WTC11 (cell line): ENCODE results near the gene CHERP. TPM values are rescaled to one million over a fixed set of nuclear protein-coding genes. Genes with fewer than 3 reads are reported as not detected.

Experiments used
- ATAC-seq: fragments of 200-7000 bp; cut with Tn5 transposase; 2 replicates; pipeline ENCODE4 v1.10.0; 2021; ENCODE audit warnings: mild to moderate bottlenecking, moderate library complexity
- CTCF ChIA-PET: fragments of 300-600 bp; sonication (Branson Sonifier 250); formaldehyde crosslinking; loops from one replicate; lab custom pipeline; 2021; ENCODE audit warnings: antibody characterized with exemption; lab: Charles Lee
- POLR2A ChIA-PET: fragments of 350-600 bp; sonication (Branson Sonifier 250); formaldehyde crosslinking; loops from one replicate; lab custom pipeline; 2021; ENCODE audit warnings: antibody characterized with exemption; lab: Charles Lee
- DNase-seq: peaks from one replicate; pipeline ENCODE4 v3.0.0; 2021; ENCODE audit warnings: low spot score
- H3K27ac Mint-ChIP-seq: 2 replicates; pipeline ENCODE4 v1.8.0; 2021; ENCODE audit warnings: mixed read lengths
- H3K27me3 Mint-ChIP-seq: 2 replicates; pipeline ENCODE4 v1.8.0; 2021; ENCODE audit warnings: low read depth, mild to moderate bottlenecking, moderate library complexity, mixed read lengths
- H3K36me3 Mint-ChIP-seq: 2 replicates; pipeline ENCODE4 v1.8.0; 2021; ENCODE audit warnings: mixed read lengths
- H3K4me1 Mint-ChIP-seq: 2 replicates; pipeline ENCODE4 v1.8.0; 2022; ENCODE audit warnings: mixed read lengths
- H3K4me3 Mint-ChIP-seq: 2 replicates; pipeline ENCODE4 v1.8.0; 2021; ENCODE audit warnings: mild to moderate bottlenecking, moderate library complexity, mixed read lengths
- H3K9me3 Mint-ChIP-seq: 2 replicates; pipeline ENCODE4 v1.8.0; 2021; ENCODE audit warnings: mixed read lengths
- ELF4 ChIP-seq: sonication (generic); formaldehyde crosslinking; IDR thresholded peaks from 2 replicates; pipeline ENCODE4 v1.8.1; 2022; ENCODE audit warnings: low read depth, mild to moderate bottlenecking, moderate library complexity, missing genetic modification reagents
- FOXJ3 ChIP-seq: sonication (generic); formaldehyde crosslinking; IDR thresholded peaks from 2 replicates; pipeline ENCODE4 v1.9.0; 2021; ENCODE audit warnings: missing genetic modification reagents, mild to moderate bottlenecking, borderline replicate concordance
- FOXP4 ChIP-seq: sonication (generic); formaldehyde crosslinking; IDR thresholded peaks from 2 replicates; pipeline ENCODE4 v1.8.0; 2022; ENCODE audit warnings: mild to moderate bottlenecking, missing genetic modification reagents
- GTF2I ChIP-seq: fragments of 250-450 bp; sonication (Bioruptor Pico); conservative IDR thresholded peaks from 2 replicates; pipeline ENCODE4 v1.4.0; 2021; ENCODE audit warnings: mild to moderate bottlenecking
- HMGA2 ChIP-seq: fragments of 250-450 bp; sonication (Bioruptor Pico); IDR thresholded peaks from 2 replicates; pipeline ENCODE4 v1.4.0; 2021; ENCODE audit warnings: mild to moderate bottlenecking, moderate library complexity
- HMGXB4 ChIP-seq: sonication (generic); formaldehyde crosslinking; IDR thresholded peaks from 2 replicates; pipeline ENCODE4 v1.8.1; 2023; ENCODE audit warnings: mild to moderate bottlenecking, moderate library complexity, missing genetic modification reagents
- MXD4 ChIP-seq: fragments of 250-450 bp; sonication (Bioruptor Pico); IDR thresholded peaks from 2 replicates; pipeline ENCODE4 v1.8.0; 2021; ENCODE audit warnings: mild to moderate bottlenecking, moderate library complexity, borderline replicate concordance
- NFATC4 ChIP-seq: fragments of 250-450 bp; sonication (Bioruptor Pico); IDR thresholded peaks from 2 replicates; pipeline ENCODE4 v1.9.0; 2021; ENCODE audit warnings: mild to moderate bottlenecking
- NFYB ChIP-seq: sonication (generic); formaldehyde crosslinking; conservative IDR thresholded peaks from 2 replicates; pipeline ENCODE4 v1.8.0; 2022; ENCODE audit warnings: low read depth, missing genetic modification reagents
- RORB ChIP-seq: fragments of 250-450 bp; sonication (Bioruptor Pico); IDR thresholded peaks from 2 replicates; pipeline ENCODE4 v1.9.0; 2021; ENCODE audit warnings: mild to moderate bottlenecking
- SOX15 ChIP-seq: fragments of 250-450 bp; sonication (Bioruptor Pico); IDR thresholded peaks from 2 replicates; pipeline ENCODE4 v1.9.0; 2021; ENCODE audit warnings: mild to moderate bottlenecking
- TCF7 ChIP-seq: sonication (generic); formaldehyde crosslinking; IDR thresholded peaks from 2 replicates; pipeline ENCODE4 v1.8.0; 2022; ENCODE audit warnings: mild to moderate bottlenecking, low read depth, missing genetic modification reagents, moderate library complexity
- TEAD4 ChIP-seq: sonication (generic); formaldehyde crosslinking; IDR thresholded peaks from 2 replicates; pipeline ENCODE4 v1.8.0; 2022; ENCODE audit warnings: mild to moderate bottlenecking, missing genetic modification reagents
- TP53 ChIP-seq: sonication (generic); formaldehyde crosslinking; IDR thresholded peaks from 2 replicates; pipeline ENCODE4 v1.8.1; 2023; ENCODE audit warnings: mild to moderate bottlenecking, missing genetic modification reagents
- ZNF121 ChIP-seq: sonication (generic); formaldehyde crosslinking; IDR thresholded peaks from 2 replicates; pipeline ENCODE4 v1.8.0; 2023; ENCODE audit warnings: missing genetic modification reagents
- ZNF138 ChIP-seq: sonication (generic); formaldehyde crosslinking; conservative IDR thresholded peaks from 2 replicates; pipeline ENCODE4 v1.8.1; 2022; ENCODE audit warnings: mild to moderate bottlenecking, moderate library complexity, missing genetic modification reagents
- ZNF512 ChIP-seq: sonication (generic); formaldehyde crosslinking; IDR thresholded peaks from 2 replicates; pipeline ENCODE4 v1.8.1; 2022; ENCODE audit warnings: missing genetic modification reagents, borderline replicate concordance
- total RNA-seq: library from RNA; stranded (reverse); gene quantifications from 3 replicates; pipeline ENCODE4 v1.2.3, GENCODE V29; 2021
- TF ChIP-seq, protein P1 (sequence below): fragments of 250-450 bp; sonication (Bioruptor Pico); IDR thresholded peaks from 2 replicates; pipeline ENCODE4 v1.8.0; 2021; ENCODE audit warnings: mild to moderate bottlenecking
- TF ChIP-seq, protein P2 (sequence below): sonication (generic); formaldehyde crosslinking; IDR thresholded peaks from 2 replicates; pipeline ENCODE4 v1.8.1; 2023; ENCODE audit warnings: mild to moderate bottlenecking, missing genetic modification reagents, moderate library complexity
- TF ChIP-seq, protein P3 (sequence below): sonication (generic); formaldehyde crosslinking; IDR thresholded peaks from 2 replicates; pipeline ENCODE4 v1.8.0; 2022; ENCODE audit warnings: missing genetic modification reagents

CHERP gene
- total RNA-seq, 1 experiment from 2014 or later = 98.7 TPM

DNA sequence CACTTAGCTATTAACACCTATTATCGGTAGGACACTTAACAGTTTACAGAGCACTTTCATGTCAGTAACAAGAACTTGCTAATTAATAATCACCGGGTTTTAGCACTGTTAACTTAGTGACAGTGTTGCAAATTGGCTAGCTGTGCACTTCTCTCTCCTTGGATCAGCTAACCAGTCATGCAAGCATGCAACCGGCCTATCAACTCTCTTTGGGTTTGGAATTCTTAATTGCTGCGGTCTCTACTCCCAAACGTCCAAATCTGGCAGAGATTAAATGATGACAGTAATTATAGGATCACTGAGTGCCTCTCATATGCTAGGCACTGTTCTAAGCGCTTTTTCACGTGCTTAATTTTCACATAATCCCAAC is 71.7 kb downstream of the CHERP start:
- H3K4me1 Mint-ChIP-seq = peaks cover 25% of the 10 kb centered on the region
- TF ChIP-seq NFATC4 (CRISPR knock-in tag) (no peak), TEAD4 (CRISPR knock-in tag) (no peak), FOXP4 (CRISPR knock-in tag) (no peak), MXD4 (CRISPR knock-in tag) (no peak), HMGA2 (CRISPR knock-in tag) (no peak), RORB (CRISPR knock-in tag) (no peak), SOX15 (CRISPR knock-in tag) (no peak), TCF7 (CRISPR knock-in tag) (no peak), NFYB (CRISPR knock-in tag) (no peak), ZNF121 (CRISPR knock-in tag) (no peak), ZNF512 (no peak), HMGXB4 (CRISPR knock-in tag) (no peak), GTF2I (CRISPR knock-in tag) (no peak), ZNF138 (CRISPR knock-in tag) (no peak), FOXJ3 (no peak), ELF4 (CRISPR knock-in tag) (no peak), TP53 (no peak)
- TF ChIP-seq, protein P1, sequence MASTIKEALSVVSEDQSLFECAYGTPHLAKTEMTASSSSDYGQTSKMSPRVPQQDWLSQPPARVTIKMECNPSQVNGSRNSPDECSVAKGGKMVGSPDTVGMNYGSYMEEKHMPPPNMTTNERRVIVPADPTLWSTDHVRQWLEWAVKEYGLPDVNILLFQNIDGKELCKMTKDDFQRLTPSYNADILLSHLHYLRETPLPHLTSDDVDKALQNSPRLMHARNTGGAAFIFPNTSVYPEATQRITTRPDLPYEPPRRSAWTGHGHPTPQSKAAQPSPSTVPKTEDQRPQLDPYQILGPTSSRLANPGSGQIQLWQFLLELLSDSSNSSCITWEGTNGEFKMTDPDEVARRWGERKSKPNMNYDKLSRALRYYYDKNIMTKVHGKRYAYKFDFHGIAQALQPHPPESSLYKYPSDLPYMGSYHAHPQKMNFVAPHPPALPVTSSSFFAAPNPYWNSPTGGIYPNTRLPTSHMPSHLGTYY (CRISPR knock-in tag) = no peak
- TF ChIP-seq, protein P2, sequence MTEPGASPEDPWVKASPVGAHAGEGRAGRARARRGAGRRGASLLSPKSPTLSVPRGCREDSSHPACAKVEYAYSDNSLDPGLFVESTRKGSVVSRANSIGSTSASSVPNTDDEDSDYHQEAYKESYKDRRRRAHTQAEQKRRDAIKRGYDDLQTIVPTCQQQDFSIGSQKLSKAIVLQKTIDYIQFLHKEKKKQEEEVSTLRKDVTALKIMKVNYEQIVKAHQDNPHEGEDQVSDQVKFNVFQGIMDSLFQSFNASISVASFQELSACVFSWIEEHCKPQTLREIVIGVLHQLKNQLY (CRISPR knock-in tag) = no peak
- TF ChIP-seq, protein P3, sequence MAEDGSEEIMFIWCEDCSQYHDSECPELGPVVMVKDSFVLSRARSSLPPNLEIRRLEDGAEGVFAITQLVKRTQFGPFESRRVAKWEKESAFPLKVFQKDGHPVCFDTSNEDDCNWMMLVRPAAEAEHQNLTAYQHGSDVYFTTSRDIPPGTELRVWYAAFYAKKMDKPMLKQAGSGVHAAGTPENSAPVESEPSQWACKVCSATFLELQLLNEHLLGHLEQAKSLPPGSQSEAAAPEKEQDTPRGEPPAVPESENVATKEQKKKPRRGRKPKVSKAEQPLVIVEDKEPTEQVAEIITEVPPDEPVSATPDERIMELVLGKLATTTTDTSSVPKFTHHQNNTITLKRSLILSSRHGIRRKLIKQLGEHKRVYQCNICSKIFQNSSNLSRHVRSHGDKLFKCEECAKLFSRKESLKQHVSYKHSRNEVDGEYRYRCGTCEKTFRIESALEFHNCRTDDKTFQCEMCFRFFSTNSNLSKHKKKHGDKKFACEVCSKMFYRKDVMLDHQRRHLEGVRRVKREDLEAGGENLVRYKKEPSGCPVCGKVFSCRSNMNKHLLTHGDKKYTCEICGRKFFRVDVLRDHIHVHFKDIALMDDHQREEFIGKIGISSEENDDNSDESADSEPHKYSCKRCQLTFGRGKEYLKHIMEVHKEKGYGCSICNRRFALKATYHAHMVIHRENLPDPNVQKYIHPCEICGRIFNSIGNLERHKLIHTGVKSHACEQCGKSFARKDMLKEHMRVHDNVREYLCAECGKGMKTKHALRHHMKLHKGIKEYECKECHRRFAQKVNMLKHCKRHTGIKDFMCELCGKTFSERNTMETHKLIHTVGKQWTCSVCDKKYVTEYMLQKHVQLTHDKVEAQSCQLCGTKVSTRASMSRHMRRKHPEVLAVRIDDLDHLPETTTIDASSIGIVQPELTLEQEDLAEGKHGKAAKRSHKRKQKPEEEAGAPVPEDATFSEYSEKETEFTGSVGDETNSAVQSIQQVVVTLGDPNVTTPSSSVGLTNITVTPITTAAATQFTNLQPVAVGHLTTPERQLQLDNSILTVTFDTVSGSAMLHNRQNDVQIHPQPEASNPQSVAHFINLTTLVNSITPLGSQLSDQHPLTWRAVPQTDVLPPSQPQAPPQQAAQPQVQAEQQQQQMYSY (CRISPR knock-in tag) = no peak
- peaks cover 10% of the 10 kb centered on the region; the same call in 1 of the 2 replicates for H3K27me3 Mint-ChIP-seq
- peak overlapping the region; percentile 90 for H3K4me3 Mint-ChIP-seq
- H3K27ac Mint-ChIP-seq = peak overlapping the region; percentile 72
- ChIA-PET CTCF (interaction anchor here (0.5 to 1.6 kb wide), 6 partner anchors 27 to 670 kb away, joined by 3 to 6 read pairs (median 4); no protein-coding TSS in a partner anchor), POLR2A (no interaction called here)
- ATAC-seq = no peak
- H3K36me3 Mint-ChIP-seq = no peaks in the 10 kb centered on the region
- H3K9me3 Mint-ChIP-seq = 0 out of 2 replicates have a peak, but pooled peaks cover 3% of the 10 kb centered on the region
- DNase-seq = no peak

Other genes with a start within 250 kb of the CHERP start
- 0.82 to 1.1 TPM (median 1.0 TPM) in 3 replicates for gene KLF2, start 217.6 kb downstream of the CHERP start, total RNA-seq
- gene EPS15L1, start 70.5 kb downstream of the CHERP start, total RNA-seq = 37.9 to 44.8 TPM (median 39.1 TPM) in 3 replicates
- gene CALR3, start 46.3 kb downstream of the CHERP start, total RNA-seq = 0.21 to 0.87 TPM (median 0.50 TPM) in 3 replicates
- 3.4 to 4.8 TPM (median 4.1 TPM) in 3 replicates for gene C19orf44, start 46.0 kb downstream of the CHERP start, total RNA-seq
- gene SLC35E1, start 30.0 kb upstream of the CHERP start, total RNA-seq = 27.5 to 28.5 TPM (median 28.0 TPM) in 3 replicates
- 11.7 to 14.2 TPM (median 12.3 TPM) in 3 replicates for gene MED26, start 85.8 kb upstream of the CHERP start, total RNA-seq
- 54.3 to 55.9 TPM (median 55.6 TPM) in 3 replicates for gene SMIM7, start 117.7 kb upstream of the CHERP start, total RNA-seq
- gene TMEM38A, start 118.7 kb upstream of the CHERP start, total RNA-seq = 9.5 to 11.1 TPM (median 10.9 TPM) in 3 replicates
- not detected in 3 replicates for gene NWD1, start 177.4 kb upstream of the CHERP start, total RNA-seq